HUDEP-2 (cell line): ENCODE measurements around the gene DNAAF5.

Source experiments
- DNase-seq, 76 experiments: peaks; one replicate each; lab custom pipeline; 2025; ENCODE audit not compliant: unreplicated experiment in 76 of 76; lab: John Stamatoyannopoulos, UW

The DNAAF5 gene

GRCh38 chr7:763762-764161 is 37.3 kb downstream of the DNAAF5 start:
- no peak for DNase-seq

DNA sequence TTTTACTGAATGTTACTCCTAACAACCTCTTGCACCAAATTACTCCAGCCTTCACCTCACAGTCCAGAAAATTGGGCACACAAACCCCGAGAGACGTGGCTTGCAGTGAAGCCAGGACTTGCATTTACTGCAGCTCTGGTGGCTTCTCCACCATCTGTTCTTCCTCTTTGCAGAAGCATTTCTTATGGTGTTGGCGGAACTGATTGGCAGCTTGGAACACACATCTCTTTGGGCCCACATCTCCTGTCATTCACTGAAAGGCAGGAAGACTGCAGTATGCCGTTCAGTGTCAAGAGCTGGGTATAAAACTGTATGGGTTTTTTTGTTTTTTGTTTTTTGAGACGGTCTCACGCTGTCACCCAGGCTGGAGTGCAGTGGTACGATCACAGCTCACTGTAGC is 38.9 kb downstream of the DNAAF5 start:
- no peak for DNase-seq

GRCh38 chr7:767580-767940 is 41.1 kb downstream of the DNAAF5 start:
- no peak for DNase-seq

DNA sequence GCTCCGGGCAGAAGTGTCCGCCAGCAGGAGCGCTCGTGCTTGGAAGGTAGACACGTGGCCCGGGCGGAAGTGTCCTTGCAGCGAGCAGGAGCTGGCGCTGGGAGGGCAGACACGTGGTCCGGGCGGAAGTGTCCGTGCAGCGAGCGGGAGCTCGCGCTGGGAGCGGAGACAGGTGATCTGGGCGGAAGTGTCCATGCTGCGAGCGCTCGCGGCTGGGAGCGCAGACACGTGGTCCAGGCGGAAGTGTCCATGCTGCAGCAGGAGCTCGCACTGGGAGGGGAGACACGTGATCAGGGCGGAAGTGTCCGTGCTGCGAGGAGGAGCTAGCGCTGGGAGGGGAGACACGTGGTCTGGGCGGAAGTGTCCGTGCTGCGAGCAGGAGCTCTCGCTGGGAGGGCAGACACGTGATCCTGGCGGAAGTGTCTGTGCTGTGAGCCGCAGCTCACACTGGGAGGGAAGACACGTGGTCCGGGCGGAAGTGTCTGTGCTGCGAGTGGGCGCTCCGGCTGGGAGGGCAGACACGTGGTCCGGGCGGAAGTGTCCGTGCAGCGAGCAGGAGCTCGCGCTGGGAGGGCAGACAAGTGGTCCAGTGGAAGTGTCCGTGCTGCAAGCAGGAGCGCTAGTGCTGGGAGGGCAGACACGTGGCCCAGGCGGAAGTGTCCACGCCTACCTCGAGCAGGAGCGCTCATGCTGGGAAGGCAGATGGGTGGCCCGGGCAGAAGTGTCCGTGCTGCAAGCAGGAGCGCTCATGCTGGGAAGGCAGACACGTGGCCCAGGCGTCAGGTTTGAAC is 41.6 kb downstream of the DNAAF5 start:
- DNase-seq, result no peak

GRCh38 chr7:768881-769504 is 42.5 kb downstream of the DNAAF5 start:
- peak in 45 of 76 experiments; percentile 2 to 65 (median 28) for DNase-seq

DNA sequence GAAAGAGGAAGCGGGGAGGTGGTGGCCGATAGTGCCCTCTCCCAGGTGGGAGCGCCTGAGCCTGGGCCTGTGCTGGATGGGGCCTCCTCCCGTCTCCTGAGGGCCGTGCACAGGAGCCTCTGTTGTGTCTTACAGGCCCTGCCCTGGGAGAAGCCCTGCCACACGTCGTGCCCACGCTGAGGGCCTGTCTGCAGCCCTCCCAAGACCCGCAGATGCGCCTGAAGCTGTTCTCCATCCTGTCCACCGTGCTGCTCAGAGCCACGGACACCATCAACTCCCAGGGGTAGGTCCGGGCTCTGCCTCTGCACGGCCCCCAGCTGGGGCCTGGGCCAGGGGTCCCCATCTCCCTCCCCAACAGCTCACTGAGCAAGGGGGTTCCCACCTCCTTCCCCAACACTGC is 43.8 kb downstream of the DNAAF5 start:
- DNase-seq, result no peak

GRCh38 chr7:770741-771166 is 44.3 kb downstream of the DNAAF5 start:
- no peak for DNase-seq

DNA sequence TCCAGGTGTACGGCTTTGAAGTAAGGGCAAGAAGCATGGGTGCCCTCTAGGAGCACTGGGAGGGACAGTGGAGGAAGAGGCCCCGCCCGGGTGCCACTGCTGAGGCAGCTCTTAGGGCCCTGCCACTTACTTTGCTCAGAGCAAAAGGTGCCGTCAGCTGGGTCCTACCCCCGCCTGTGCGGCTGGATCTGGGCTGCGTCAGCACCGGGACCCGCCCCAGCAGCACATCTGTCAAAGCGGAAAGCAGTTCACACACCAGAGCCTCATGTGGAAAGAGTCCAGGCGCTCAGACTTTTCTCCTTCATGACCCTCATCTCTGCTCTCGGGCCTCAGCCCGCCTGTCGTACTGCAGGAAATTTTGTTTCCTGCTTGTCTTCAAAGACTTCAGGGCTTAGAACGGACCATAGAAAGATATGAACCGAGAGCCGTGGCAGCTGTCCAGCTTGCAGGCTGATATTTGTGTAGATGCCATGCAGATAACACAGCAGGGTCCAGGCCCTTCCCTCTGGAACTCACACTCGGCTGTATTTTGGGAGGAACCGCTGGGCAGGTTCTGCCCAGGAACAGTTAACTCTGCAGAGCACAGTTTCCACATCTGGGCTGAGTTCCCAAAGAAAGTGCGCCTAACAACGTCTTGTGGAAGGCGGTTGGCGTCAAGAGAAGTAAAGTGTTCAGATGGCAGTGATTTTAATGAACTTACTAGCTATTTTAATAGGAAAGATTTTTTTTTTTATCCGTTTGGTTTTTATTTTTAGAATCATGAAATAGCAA is 44.9 kb downstream of the DNAAF5 start:
- DNase-seq, result peak in 1 of 76 experiments; percentile 9

DNA sequence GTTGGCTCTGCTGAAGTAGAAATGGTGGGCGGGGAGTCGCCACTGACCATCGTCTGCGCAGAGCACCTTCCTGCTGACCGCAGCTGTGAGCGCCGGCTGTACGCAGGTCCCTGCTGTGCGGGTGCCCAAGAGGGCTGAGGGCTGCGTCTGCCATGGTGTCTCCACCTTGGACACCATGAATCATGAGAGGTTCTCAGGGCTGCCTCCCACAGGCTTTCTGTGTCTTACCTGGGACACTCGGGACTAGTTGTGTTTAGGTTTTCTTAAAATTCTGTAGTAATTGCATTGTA is 45.5 kb downstream of the DNAAF5 start:
- no peak for DNase-seq

DNA sequence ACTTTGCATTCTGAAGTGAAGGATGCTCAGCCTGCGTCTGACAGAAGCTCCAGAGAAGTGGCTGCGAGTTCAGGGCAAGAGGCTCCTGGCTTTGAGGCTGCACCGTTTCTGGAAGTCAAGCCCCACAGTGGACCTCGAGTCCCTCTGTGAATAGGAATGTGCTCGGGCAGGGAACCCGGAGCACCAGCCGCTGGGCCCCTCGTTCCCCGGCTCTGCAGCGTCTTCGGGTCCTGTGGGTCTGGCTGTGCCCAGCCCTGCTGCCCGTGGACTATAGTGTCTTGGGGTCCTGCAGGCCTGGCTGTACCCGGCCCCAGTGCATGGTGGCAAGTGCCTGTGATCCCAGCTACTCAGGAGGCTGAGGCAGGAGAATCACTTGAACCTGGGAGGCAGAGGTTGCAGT is 45.9 kb downstream of the DNAAF5 start:
- no peak for DNase-seq

DNA sequence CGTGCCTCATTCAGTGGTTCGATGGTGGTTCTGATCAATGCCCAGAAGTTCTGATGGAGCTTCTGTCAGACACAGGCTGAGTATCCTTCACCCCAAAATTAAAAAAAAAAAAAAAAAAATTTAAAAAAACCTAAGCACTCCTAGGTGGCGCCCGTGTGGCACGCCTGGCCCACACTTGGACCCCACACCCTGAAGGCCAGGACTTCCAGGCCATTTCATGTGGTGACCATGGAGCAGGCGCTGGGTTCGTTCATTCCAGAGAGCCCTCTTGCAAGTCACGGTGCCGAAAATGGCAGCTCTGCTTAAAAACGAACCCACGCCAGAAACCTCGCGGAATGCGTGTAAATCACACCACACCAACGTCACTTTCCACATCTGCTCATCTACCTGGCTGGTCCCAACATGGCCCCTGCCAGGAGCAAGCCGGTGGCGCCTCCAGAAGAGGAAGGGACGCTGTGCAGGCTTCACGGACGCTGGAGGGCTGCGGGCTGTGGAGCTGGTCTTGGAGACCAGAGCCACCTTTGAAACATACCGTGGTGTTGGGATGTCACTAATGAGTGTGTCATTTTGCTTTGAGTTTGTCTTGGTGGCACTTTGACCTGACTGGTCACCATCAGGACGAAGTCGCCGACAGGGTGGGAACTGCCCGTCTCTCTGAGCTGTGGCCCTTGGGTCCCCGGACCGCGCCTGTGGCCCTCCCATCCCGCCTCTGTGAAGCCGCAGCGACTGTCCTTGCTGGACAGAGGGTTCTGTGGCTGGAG is 46.5 kb downstream of the DNAAF5 start:
- DNase-seq, result no peak

GRCh38 chr7:773622-773915 is 47.1 kb downstream of the DNAAF5 start:
- no peak for DNase-seq

GRCh38 chr7:774161-775109 is 47.9 kb downstream of the DNAAF5 start:
- peak in 41 of 76 experiments; percentile 2 to 69 (median 27) for DNase-seq

- DNase-seq, result no peak
These were observed 49.9 kb downstream of the DNAAF5 start for GRCh38 chr7:776381-776780.

DNA sequence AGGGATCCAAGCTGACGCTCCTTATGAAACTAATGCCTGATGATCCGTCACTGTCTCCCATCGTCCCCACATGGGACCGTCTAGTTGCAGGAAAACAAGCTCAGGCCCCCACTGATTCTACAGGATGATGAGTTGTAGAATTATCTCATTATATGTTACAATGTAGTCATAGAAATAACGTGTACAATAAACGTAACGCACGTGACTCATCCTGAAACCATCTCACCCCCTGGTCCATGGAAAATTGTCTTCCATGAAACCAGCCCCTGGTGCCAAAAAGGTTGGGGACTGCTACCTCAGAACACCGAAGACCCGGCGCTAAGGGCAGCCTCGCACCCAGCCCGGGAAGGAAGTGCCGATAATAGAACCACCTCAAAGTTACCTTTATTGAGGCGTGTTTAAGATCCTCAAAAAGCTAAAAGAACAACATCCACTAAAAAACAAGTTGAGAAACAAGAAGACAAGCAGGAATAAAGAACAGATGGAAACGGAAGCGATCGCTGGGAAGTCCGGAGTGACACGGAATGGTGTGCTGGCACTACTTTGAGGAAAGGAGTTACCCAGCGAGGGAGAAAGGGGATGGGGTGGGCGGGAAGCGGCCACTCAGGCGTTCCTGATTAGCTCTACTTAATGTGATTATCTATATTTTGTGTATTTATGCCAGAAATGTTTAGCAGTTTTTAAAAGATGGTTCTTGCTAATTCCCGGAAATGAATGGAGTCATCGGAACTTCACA is 50.7 kb downstream of the DNAAF5 start:
- DNase-seq, result no peak

- DNase-seq, result no peak
These were observed 51.2 kb downstream of the DNAAF5 start for GRCh38 chr7:777728-778078.

DNA sequence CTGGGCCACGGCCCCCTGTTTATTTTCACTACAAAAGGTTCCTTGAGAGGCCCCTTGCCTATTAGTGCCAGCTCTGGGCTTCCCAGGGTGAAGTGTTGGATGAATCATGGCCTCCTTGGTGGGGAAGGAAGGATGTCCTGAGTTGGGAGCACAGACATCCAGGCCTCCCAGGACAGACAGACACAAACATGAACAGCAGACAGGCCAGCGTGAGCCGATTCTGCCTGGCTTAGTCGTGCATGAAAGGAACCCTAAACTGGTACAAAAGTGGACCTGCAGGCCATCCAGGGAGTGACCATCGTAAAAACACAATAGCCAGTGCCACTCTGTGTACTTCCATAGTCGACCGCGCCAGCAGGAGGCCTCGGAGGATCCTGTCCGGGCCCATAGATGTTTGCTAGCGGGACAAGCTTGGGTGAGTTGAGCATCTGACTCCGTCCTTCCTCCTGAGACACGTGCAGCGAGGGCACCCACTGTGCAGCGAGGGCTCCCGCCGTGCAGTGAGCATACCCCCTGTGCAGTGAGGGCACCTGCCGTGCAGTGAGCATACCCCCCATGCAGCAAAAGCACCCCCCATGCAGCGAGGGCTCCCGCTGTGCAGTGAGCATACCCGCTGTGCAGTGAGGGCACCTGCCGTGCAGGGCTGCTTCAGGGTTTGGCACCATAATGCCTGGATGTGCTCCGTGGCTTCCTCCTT is 51.9 kb downstream of the DNAAF5 start:
- DNase-seq, result no peak

DNA sequence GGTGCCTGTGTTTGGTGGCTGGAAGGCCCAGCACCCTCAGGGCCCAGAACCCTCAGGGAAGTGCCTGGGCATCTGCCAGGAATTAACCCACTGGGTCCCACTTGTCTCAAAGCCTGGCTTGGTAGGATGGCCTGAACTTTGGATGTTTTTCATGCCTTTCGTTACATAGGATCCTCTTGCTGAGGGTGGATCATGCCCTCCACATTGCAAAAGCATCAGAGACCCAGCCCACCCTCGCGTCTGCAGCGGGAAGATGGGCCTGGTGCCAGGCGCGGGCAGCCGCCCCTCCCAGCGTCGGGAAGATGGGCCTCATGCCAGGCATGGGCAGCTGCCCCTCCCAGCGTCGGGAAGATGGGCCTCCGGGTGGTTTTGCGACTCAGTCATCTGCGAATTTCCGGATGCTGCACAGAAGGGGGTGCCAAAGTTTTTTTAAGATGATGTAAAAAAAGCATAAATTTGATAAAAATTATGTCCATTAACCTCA is 52.5 kb downstream of the DNAAF5 start:
- DNase-seq, result peak in 1 of 76 experiments; percentile 8

DNA sequence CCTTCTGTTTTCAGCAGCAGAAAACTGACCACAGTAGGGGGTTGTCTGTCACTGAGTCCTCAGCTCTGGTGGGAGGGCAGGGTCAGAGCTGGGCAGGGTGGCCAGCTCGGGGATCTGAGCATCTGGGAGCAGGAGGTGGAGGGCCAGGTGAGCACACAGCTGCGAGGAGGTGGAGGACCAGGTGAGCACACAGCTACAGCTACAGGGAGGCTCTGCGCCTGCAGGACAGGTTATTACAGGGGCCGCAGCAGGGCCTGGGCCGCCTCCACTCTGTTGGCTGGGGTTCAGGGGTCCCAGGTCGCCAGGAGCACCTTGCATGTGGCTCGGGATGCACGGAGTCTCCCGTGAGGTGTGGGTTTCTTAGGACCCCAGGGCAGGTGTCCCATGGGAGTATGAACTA is 53.0 kb downstream of the DNAAF5 start:
- DNase-seq, result no peak
